Right lobe of liver (tissue), 6 donors: ENCODE data around the gene GPC5. TPM values are rescaled to one million over a fixed set of nuclear protein-coding genes. Genes with fewer than 3 reads are reported as not detected.
"Not testable (repeated sequence)": the region's sequence is repeated elsewhere in the genome, so short reads cannot be mapped to it uniquely, and the experiment has no call there.

Experiments
- ATAC-seq, 4 donors: fragments of 200-7000 bp; cut with Tn5 transposase; one replicate each; pipeline ENCODE4 v1.9.1; 2020; ENCODE audit warnings: mild to moderate bottlenecking in 4 of 4, moderate library complexity in 4 of 4
- DNase-seq, 3 donors: peaks; one replicate each; pipeline ENCODE4 v3.0.0-alpha.2; 2020
- H3K27ac ChIP-seq, 3 donors: fragments of 200-600 bp; one replicate each; pipeline ENCODE4 v1.8.0; 2022
- H3K27me3 ChIP-seq, 2 donors: fragments of 200-600 bp; one replicate each; pipeline ENCODE4 v1.8.0; 2022
- H3K36me3 ChIP-seq, 4 donors: fragments of 200-600 bp; sonication (generic) in 1 of 4; one replicate each; pipeline versions ENCODE4 v1.5.1 to v1.8.0; 2017 to 2022; ENCODE audit warnings: control low read depth in 1 of 4
- H3K4me1 ChIP-seq, 4 donors: fragments of 200-600 bp; sonication (generic) in 1 of 4; one replicate each; pipeline versions ENCODE4 v1.5.1 to v1.8.0; 2017 to 2022; ENCODE audit warnings: control low read depth in 1 of 4
- H3K4me3 ChIP-seq, 3 donors: fragments of 200-600 bp; one replicate each; pipeline ENCODE4 v1.8.0; 2022
- H3K9me3 ChIP-seq, 4 donors: fragments of 200-600 bp; sonication (generic) in 1 of 4; one replicate each; pipeline versions ENCODE4 v1.5.1 to v1.8.0; 2017 to 2022; ENCODE audit warnings: control low read depth in 1 of 4
- CTCF ChIP-seq, 4 donors: fragments of 200-600 bp in 3 of 4; fragments of 450-650 bp in 1 of 4; IDR thresholded peaks; one replicate each; pipeline versions ENCODE4 v1.5.1 to v1.8.0; 2016 to 2022; ENCODE audit warnings: antibody characterized with exemption in 4 of 4, mild to moderate bottlenecking in 2 of 4
- POLR2A ChIP-seq: fragments of 450-650 bp; IDR thresholded peaks from one replicate; pipeline ENCODE4 v1.6.1; 2017; ENCODE audit warnings: antibody characterized with exemption, mild to moderate bottlenecking
- WGBS: methylation state at CpG from one replicate; pipeline ENCODE4 v1.1.6; 2018; ENCODE audit warnings: low coverage, low lambda C conversion rate; ENCODE audit not compliant: insufficient coverage; ENCODE audit errors: missing lambda C conversion rate; 5-methylcytosine and 5-hydroxymethylcytosine counted together
- intact Hi-C, 2 donors: fragments of 100-400 bp; cut with DNase I; formaldehyde crosslinking; loops; one replicate each; pipeline versions ENCODE4 v1.11.2 to v1.14.1; 2022
- total RNA-seq, 6 experiments: library from RNA; depleted of rRNA in 2 of 6; stranded (reverse); fragments of >200 nt in 2 of 6; fragmentation: NEBNext Ultra II Directional in 3 of 6; extraction: Animal tissue kit (Norgen Biotek cat#: 25700) in 3 of 6; gene quantifications; one replicate each; pipeline versions ENCODE4 v1.1.0 to v1.2.4, GENCODE V29; 2016 to 2023
- donor health status: DM: no; HTN: yes; CAD: no.
- donor health status: DM: no; HTN: no; CAD: no.
- donor health status: DM: no; HTN: no; CAD: no.
- donor health status: DM: no; HTN: yes; CAD: no.
- donor health status: DM: no; HTN: yes; CAD: no.

The GPC5 gene
- total RNA-seq, 6 experiments from 2014 or later: 0.12 to 0.99 (median 0.66) TPM

- ATAC-seq (no peak), DNase-seq (no peak)
- no peaks in the 10 kb centered on the region for H3K36me3 ChIP-seq
- H3K4me1 ChIP-seq: no peaks in the 10 kb centered on the region
- H3K27ac ChIP-seq: no peak overlapping the region
- H3K4me3 ChIP-seq: no peak overlapping the region
- H3K9me3 ChIP-seq: no peaks in the 10 kb centered on the region
- intact Hi-C loops: no loop called here
- 53% methylated on average over 2 of the region's 2 CpGs for WGBS
- H3K27me3 ChIP-seq: no peaks in the 10 kb centered on the region
- TF ChIP-seq CTCF (IDR thresholded peaks at IDR 0.05) (no peak), POLR2A (no peak)
Observed at GRCh38 chr13:92510416-92510815, 1112.0 kb downstream of the GPC5 start.

- peak in 1 of 3 donors; percentile 41 for DNase-seq
- intact Hi-C loops: no loop called here
- Histone ChIP-seq H3K27me3 (no peaks in the 10 kb centered on the region), H3K4me1 (no peaks in the 10 kb centered on the region), H3K27ac (no peak overlapping the region), H3K9me3 (no peaks in the 10 kb centered on the region), H3K36me3 (no peaks in the 10 kb centered on the region), H3K4me3 (no peak overlapping the region)
- 73% methylated on average over 4 of the region's 9 CpGs for WGBS
- TF ChIP-seq CTCF (IDR thresholded peaks at IDR 0.05) (no peak), POLR2A (no peak)
- no peak for ATAC-seq
Observed at GRCh38 chr13:92512852-92513251, 1114.4 kb downstream of the GPC5 start.

- intact Hi-C loops: no loop called here
- TF ChIP-seq POLR2A: no peak
- TF ChIP-seq CTCF (IDR thresholded peaks at IDR 0.05): no peak
- Histone ChIP-seq H3K4me3 (no peak overlapping the region), H3K27ac (no peak overlapping the region), H3K9me3 (no peaks in the 10 kb centered on the region), H3K36me3 (no peaks in the 10 kb centered on the region), H3K27me3 (no peaks in the 10 kb centered on the region), H3K4me1 (no peaks in the 10 kb centered on the region)
- 61% methylated on average over 1 of the region's 1 CpG for WGBS
- ATAC-seq (no peak), DNase-seq (no peak)
Observed at GRCh38 chr13:92513672-92514071, 1115.3 kb downstream of the GPC5 start.

GRCh38 chr13:92514420-92515125 lies 1116.2 kb downstream of the GPC5 start:
- intact Hi-C loops: no loop called here
- Histone ChIP-seq H3K36me3 (no peaks in the 10 kb centered on the region), H3K4me1 (no peaks in the 10 kb centered on the region), H3K4me3 (no peak overlapping the region), H3K9me3 (no peaks in the 10 kb centered on the region), H3K27ac (no peak overlapping the region), H3K27me3 (no peaks in the 10 kb centered on the region)
- ATAC-seq (no peak), DNase-seq (no peak)
- TF ChIP-seq POLR2A (no peak), CTCF (IDR thresholded peaks at IDR 0.05) (no peak)
- WGBS: 67% methylated on average over 8 of the region's 8 CpGs

- H3K27me3 ChIP-seq, H3K4me3 ChIP-seq, H3K9me3 ChIP-seq, H3K36me3 ChIP-seq, H3K27ac ChIP-seq, H3K4me1 ChIP-seq, intact Hi-C loops, ATAC-seq, DNase-seq: not testable (repeated sequence)
- 100% methylated on average over 1 of the region's 6 CpGs for WGBS
Observed at GRCh38 chr13:92516878-92517277, 1118.5 kb downstream of the GPC5 start.

- intact Hi-C loops, H3K27ac ChIP-seq, H3K4me3 ChIP-seq, H3K27me3 ChIP-seq, H3K4me1 ChIP-seq, DNase-seq, H3K9me3 ChIP-seq, ATAC-seq, H3K36me3 ChIP-seq: not testable (repeated sequence)
- WGBS: 61% methylated on average over 2 of the region's 2 CpGs
Observed at GRCh38 chr13:92518622-92519021, 1120.2 kb downstream of the GPC5 start.
